ENCODE measurements around the gene CDK14. TPM values are rescaled to one million over a fixed set of nuclear protein-coding genes. Genes with fewer than 3 reads are reported as not detected.

CDK14 gene
- total and polyA plus RNA-seq, 2 of the 8 experiments (the other 6 are each of a cell fraction or from before 2014, with no cell fraction given): 5.5 to 47.3 TPM

- Histone ChIP-seq H3K9me3 (ENCODE audit: insufficient read depth in 2 of 2, low read depth in 1 of 2, low read length in 1 of 2) (peaks cover 0 to 11% of the 10 kb centered on the region in 2 experiments; a peak in 2 of 4 replicates), H3K79me1 (ENCODE audit: low read depth, low read length) (no peaks in the 10 kb centered on the region), H2BK120ac (replicated peaks; ENCODE audit: low read depth, low read length) (no peak overlapping the region), H3K4ac (replicated peaks; ENCODE audit: insufficient read length, low read depth, low read length) (no peak overlapping the region), H2BK5ac (ENCODE audit: low read depth, low read length) (no peak overlapping the region), H3K23me2 (ENCODE audit: low read depth, low read length) (no peaks in the 10 kb centered on the region), H3K36me3 (ENCODE audit: control insufficient read depth in 2 of 4, insufficient read depth in 4 of 4, low read length in 3 of 4) (no peaks in the 10 kb centered on the region; a peak in 1 of 8 replicates), H4K20me1 (replicated peaks in 1 of 2; ENCODE audit: control insufficient read depth in 1 of 2, insufficient read depth in 2 of 2, low read length in 2 of 2) (no peaks in the 10 kb centered on the region), H4K5ac (ENCODE audit: insufficient read length, low read depth, low read length) (no peak overlapping the region), H2BK12ac (ENCODE audit: low read depth, low read length) (no peak overlapping the region), H3K23ac (ENCODE audit: insufficient read length) (no peak overlapping the region), H3K4me3 (ENCODE audit: extremely low read depth in 1 of 4, insufficient read depth in 2 of 4, low read depth in 3 of 4, low read length in 4 of 4) (no peak overlapping the region), H2AFZ (ENCODE audit: low read length) (no peak overlapping the region), H2AK5ac (ENCODE audit: low read depth, low read length) (no peak overlapping the region), H4K8ac (ENCODE audit: extremely low read depth, insufficient read depth, low read length) (no peak overlapping the region), H3K14ac (ENCODE audit: insufficient read length) (no peak overlapping the region), H3K4me1 (replicated peaks in 1 of 4; ENCODE audit: control insufficient read depth in 3 of 4, insufficient read depth in 4 of 4, low read length in 3 of 4) (no peaks in the 10 kb centered on the region), H3K79me2 (ENCODE audit: control insufficient read depth in 1 of 2, insufficient read depth in 2 of 2, low read length in 2 of 2) (no peaks in the 10 kb centered on the region; a peak in 1 of 4 replicates), H3K18ac (ENCODE audit: extremely low read depth, low read length) (no peak overlapping the region), H3K27me3 (replicated peaks in 1 of 4; ENCODE audit: control insufficient read depth in 3 of 4, extremely low read depth in 1 of 4, insufficient read depth in 3 of 4, low read length in 3 of 4) (no peaks in the 10 kb centered on the region), H2BK15ac (ENCODE audit: low read length) (no peak overlapping the region), H3K4me2 (ENCODE audit: insufficient read depth in 1 of 2, low read depth in 2 of 2, low read length in 2 of 2) (no peak overlapping the region), H3K9ac (replicated peaks in 1 of 4; ENCODE audit: extremely low read depth in 1 of 4, low read depth in 3 of 4, low read length in 3 of 4) (no peak overlapping the region), H3K27ac (ENCODE audit: low read depth, low read length) (no peak overlapping the region), H3K56ac (replicated peaks; ENCODE audit: insufficient read length, low read depth, low read length) (no peak overlapping the region), H2BK20ac (ENCODE audit: low read length) (no peak overlapping the region), H4K91ac (replicated peaks; ENCODE audit: insufficient read length, low read length) (no peak overlapping the region)
- CTCF ChIA-PET (ENCODE audit: partially characterized antibody): interaction anchor here (0.7 to 1.5 kb wide), 4 partner anchors 10 to 92 kb away, joined by 3 to 4 read pairs (median 4); no protein-coding TSS in a partner anchor
- DNase-seq (ENCODE audit: low read depth in 1 of 2, low spot score in 2 of 2) (no peak), FAIRE-seq (no peak)
- WGBS, 2 experiments (ENCODE audit: extremely low coverage in 1 of 2, insufficient coverage in 1 of 2, insufficient read length in 1 of 2, insufficient replicate concordance in 2 of 2, low coverage in 1 of 2, low lambda C conversion rate in 2 of 2, missing lambda C conversion rate in 1 of 2): 90% methylated on average over 4 of the region's 4 CpGs; no CpG with 5 or more reads in 1 of the 2 experiments
- POLR2A ChIA-PET (ENCODE audit: partially characterized antibody): no interaction called here
- TF ChIP-seq POU5F1 (IDR thresholded peaks at IDR 0.05; ENCODE audit: low read depth, low read length): no peak
- TF ChIP-seq SIRT6 (IDR thresholded peaks at IDR 0.05; ENCODE audit: low read length): no peak
- TF ChIP-seq SP2 (IDR thresholded peaks at IDR 0.05; ENCODE audit: low read length): no peak
- TF ChIP-seq BACH1 (IDR thresholded peaks at IDR 0.05; ENCODE audit: low read length): no peak
- no peak for TF ChIP-seq EP300 (IDR thresholded peaks at IDR 0.05; ENCODE audit: borderline replicate concordance in 1 of 2, low read depth in 2 of 2, low read length in 2 of 2)
- TF ChIP-seq FOSL1 (IDR thresholded peaks at IDR 0.05; ENCODE audit: insufficient read depth, low read depth, low read length): no peak
- no peak for TF ChIP-seq NRF1 (IDR thresholded peaks at IDR 0.05; ENCODE audit: low read depth, low read length)
- no peak for TF ChIP-seq GABPA (IDR thresholded peaks at IDR 0.05; ENCODE audit: borderline replicate concordance, insufficient read depth, low read length)
- no peak for TF ChIP-seq SIN3A (conservative IDR thresholded peaks at IDR 0.05 in 1 of 2, IDR thresholded peaks at IDR 0.05 in 1 of 2; ENCODE audit: low read depth in 1 of 2, low read length in 2 of 2)
- TF ChIP-seq JUND (IDR thresholded peaks at IDR 0.05; ENCODE audit: low read length): no peak
- TF ChIP-seq RBBP5 (IDR thresholded peaks at IDR 0.05; ENCODE audit: borderline replicate concordance, low read depth, low read length): no peak
- no peak for TF ChIP-seq MAX (IDR thresholded peaks at IDR 0.05)
- TF ChIP-seq, protein P1, sequence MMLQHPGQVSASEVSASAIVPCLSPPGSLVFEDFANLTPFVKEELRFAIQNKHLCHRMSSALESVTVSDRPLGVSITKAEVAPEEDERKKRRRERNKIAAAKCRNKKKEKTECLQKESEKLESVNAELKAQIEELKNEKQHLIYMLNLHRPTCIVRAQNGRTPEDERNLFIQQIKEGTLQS (IDR thresholded peaks at IDR 0.05; ENCODE audit: insufficient read depth, low read depth, low read length): no peak
- TF ChIP-seq TAF7 (optimal IDR thresholded peaks at IDR 0.05; ENCODE audit: borderline replicate concordance, low read depth, low read length): no peak
Measured at GRCh38 chr7:90842430-90842788, 246.3 kb downstream of the CDK14 start.
